ENCODE data around the gene ZBTB16. TPM values are rescaled to one million over a fixed set of nuclear protein-coding genes. Genes with fewer than 3 reads are reported as not detected.

ZBTB16 gene
- polyA plus RNA-seq, 4 donors: 0.82 to 2.2 (median 2.0) TPM

- no peak for DNase-seq (ENCODE audit: low read depth in 4 of 4, low spot score in 2 of 4)
Observed at GRCh38 chr11:114081641-114082414, 22.3 kb downstream of the ZBTB16 start.

GRCh38 chr11:114082415-114082748 is 22.9 kb downstream of the ZBTB16 start:
- no peak for DNase-seq (ENCODE audit: low read depth in 4 of 4, low spot score in 2 of 4)

GRCh38 chr11:114082767-114083181 is 23.3 kb downstream of the ZBTB16 start:
- DNase-seq (ENCODE audit: low read depth in 4 of 4, low spot score in 2 of 4): no peak

GRCh38 chr11:114083391-114084252 is 24.1 kb downstream of the ZBTB16 start:
- no peak for DNase-seq (ENCODE audit: low read depth in 4 of 4, low spot score in 2 of 4)

GRCh38 chr11:114084414-114084813 is 24.9 kb downstream of the ZBTB16 start:
- no peak for DNase-seq (ENCODE audit: low read depth in 4 of 4, low spot score in 2 of 4)

- DNase-seq (ENCODE audit: low read depth in 4 of 4, low spot score in 2 of 4): no peak
Observed at GRCh38 chr11:114085965-114086793, 26.7 kb downstream of the ZBTB16 start.

- no peak for DNase-seq (ENCODE audit: low read depth in 4 of 4, low spot score in 2 of 4)
Observed at GRCh38 chr11:114087025-114087424, 27.5 kb downstream of the ZBTB16 start.

- no peak for DNase-seq (ENCODE audit: low read depth in 4 of 4, low spot score in 2 of 4)
Observed at GRCh38 chr11:114088216-114088615, 28.7 kb downstream of the ZBTB16 start.

- no peak for DNase-seq (ENCODE audit: low read depth in 4 of 4, low spot score in 2 of 4)
Observed at GRCh38 chr11:114088836-114089235, 29.3 kb downstream of the ZBTB16 start.

- DNase-seq (ENCODE audit: low read depth in 4 of 4, low spot score in 2 of 4): no peak
Observed at GRCh38 chr11:114089748-114090147, 30.2 kb downstream of the ZBTB16 start.

GRCh38 chr11:114090225-114090910 is 30.9 kb downstream of the ZBTB16 start:
- DNase-seq (ENCODE audit: low read depth in 4 of 4, low spot score in 2 of 4): no peak

GRCh38 chr11:114090976-114091375 is 31.5 kb downstream of the ZBTB16 start:
- no peak for DNase-seq (ENCODE audit: low read depth in 4 of 4, low spot score in 2 of 4)

- DNase-seq (ENCODE audit: low read depth in 4 of 4, low spot score in 2 of 4): peak in 1 of 4 donors; percentile 28
Observed at GRCh38 chr11:114091516-114092397, 32.2 kb downstream of the ZBTB16 start.

- DNase-seq (ENCODE audit: low read depth in 4 of 4, low spot score in 2 of 4): no peak
Observed at GRCh38 chr11:114092478-114092877, 33.0 kb downstream of the ZBTB16 start.

- no peak for DNase-seq (ENCODE audit: low read depth in 4 of 4, low spot score in 2 of 4)
Observed at GRCh38 chr11:114092953-114093352, 33.4 kb downstream of the ZBTB16 start.

- no peak for DNase-seq (ENCODE audit: low read depth in 4 of 4, low spot score in 2 of 4)
Observed at GRCh38 chr11:114094516-114094915, 35.0 kb downstream of the ZBTB16 start.

GRCh38 chr11:114095899-114096298 is 36.4 kb downstream of the ZBTB16 start:
- DNase-seq (ENCODE audit: low read depth in 4 of 4, low spot score in 2 of 4): no peak

- DNase-seq (ENCODE audit: low read depth in 4 of 4, low spot score in 2 of 4): no peak
Observed at GRCh38 chr11:114097832-114098231, 38.3 kb downstream of the ZBTB16 start.

GRCh38 chr11:114098927-114099326 is 39.4 kb downstream of the ZBTB16 start:
- DNase-seq (ENCODE audit: low read depth in 4 of 4, low spot score in 2 of 4): no peak
